ENCODE results near the gene SPINT3. TPM values are rescaled to one million over a fixed set of nuclear protein-coding genes. Genes with fewer than 3 reads are reported as not detected.

SPINT3 gene
- total RNA-seq, 1 donor from 2014 or later: not detected

DNA sequence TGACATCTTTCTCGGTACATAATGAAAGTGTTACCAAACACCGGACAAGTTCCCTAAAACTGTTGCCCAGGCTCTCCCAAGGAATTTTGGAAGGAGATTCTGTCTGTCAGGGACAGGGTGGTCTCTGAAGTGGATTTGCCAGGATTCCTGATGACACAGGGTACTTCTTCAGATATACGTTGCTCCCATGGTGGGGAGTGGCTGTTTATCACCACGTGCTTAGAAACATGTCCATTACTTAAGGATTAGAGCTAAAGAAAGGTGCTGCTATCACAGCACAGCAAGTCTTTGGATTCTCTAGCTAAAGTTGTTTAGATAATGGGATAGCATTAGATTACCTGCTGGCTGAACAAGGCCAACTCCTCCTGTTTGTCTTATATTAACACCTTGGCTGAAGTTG, 6.3 kb downstream of the SPINT3 start:
- intact Hi-C loops (cut with DNase I): no loop called here
- H3K36me3 ChIP-seq: no peaks in the 10 kb centered on the region

DNA sequence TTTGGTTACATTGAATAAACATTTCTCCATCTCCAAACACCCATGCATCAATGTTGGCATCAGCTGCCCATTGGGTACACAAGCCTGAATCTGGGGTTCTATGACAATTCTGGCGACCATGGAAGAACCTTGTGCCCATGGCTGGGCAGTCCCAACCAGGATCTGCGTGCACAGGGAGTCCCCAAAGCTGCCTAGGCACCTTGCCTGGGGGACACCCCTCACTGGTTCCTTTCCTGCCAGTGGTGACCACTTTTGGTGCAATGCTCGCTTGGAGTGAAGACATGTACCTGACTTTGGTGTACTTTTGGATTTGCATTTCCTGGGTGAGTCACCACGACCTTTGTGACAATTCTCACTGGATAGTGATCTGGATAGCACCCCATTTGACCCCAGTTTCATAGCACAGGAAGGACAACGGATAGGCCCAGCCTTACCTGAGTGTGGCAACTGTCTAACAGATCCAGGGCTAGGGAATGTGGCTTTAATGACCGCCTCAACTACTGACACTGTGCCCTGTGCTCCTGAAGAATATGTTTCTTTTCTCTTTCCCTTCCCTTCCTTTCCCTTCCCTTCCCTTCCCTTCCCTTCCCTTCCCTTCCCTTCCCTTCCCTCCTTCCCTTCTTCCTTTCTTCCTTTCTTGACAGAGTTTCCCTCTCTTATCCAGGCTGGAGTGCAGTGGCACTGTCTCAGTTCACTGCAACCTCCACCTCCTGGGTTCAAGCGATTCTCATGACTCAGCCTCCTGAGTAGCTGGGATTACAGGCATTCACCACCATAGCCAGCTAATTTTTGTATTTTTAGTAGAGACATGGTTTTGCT, 7.1 kb downstream of the SPINT3 start:
- intact Hi-C loops (cut with DNase I): no loop called here
- Histone ChIP-seq H3K4me3 (no peak overlapping the region), H3K9me3 (no peaks in the 10 kb centered on the region), H3K36me3 (no peaks in the 10 kb centered on the region), H3K27me3 (no peaks in the 10 kb centered on the region), H3K4me1 (no peaks in the 10 kb centered on the region), H3K27ac (no peak overlapping the region)
- TF ChIP-seq, protein P1, sequence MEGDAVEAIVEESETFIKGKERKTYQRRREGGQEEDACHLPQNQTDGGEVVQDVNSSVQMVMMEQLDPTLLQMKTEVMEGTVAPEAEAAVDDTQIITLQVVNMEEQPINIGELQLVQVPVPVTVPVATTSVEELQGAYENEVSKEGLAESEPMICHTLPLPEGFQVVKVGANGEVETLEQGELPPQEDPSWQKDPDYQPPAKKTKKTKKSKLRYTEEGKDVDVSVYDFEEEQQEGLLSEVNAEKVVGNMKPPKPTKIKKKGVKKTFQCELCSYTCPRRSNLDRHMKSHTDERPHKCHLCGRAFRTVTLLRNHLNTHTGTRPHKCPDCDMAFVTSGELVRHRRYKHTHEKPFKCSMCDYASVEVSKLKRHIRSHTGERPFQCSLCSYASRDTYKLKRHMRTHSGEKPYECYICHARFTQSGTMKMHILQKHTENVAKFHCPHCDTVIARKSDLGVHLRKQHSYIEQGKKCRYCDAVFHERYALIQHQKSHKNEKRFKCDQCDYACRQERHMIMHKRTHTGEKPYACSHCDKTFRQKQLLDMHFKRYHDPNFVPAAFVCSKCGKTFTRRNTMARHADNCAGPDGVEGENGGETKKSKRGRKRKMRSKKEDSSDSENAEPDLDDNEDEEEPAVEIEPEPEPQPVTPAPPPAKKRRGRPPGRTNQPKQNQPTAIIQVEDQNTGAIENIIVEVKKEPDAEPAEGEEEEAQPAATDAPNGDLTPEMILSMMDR (IDR thresholded peaks at IDR 0.05): no peak
- DNase-seq (ENCODE audit: low spot score in 2 of 2): no peak

More for the DNA sequence above, 6.3 kb downstream of the SPINT3 start:
- no peak for DNase-seq (ENCODE audit: low spot score in 2 of 2)
- Histone ChIP-seq H3K27me3 (no peaks in the 10 kb centered on the region), H3K9me3 (no peaks in the 10 kb centered on the region), H3K27ac (no peak overlapping the region), H3K4me3 (no peak overlapping the region), H3K4me1 (no peaks in the 10 kb centered on the region)
- TF ChIP-seq, protein P1 (IDR thresholded peaks at IDR 0.05): no peak

DNA sequence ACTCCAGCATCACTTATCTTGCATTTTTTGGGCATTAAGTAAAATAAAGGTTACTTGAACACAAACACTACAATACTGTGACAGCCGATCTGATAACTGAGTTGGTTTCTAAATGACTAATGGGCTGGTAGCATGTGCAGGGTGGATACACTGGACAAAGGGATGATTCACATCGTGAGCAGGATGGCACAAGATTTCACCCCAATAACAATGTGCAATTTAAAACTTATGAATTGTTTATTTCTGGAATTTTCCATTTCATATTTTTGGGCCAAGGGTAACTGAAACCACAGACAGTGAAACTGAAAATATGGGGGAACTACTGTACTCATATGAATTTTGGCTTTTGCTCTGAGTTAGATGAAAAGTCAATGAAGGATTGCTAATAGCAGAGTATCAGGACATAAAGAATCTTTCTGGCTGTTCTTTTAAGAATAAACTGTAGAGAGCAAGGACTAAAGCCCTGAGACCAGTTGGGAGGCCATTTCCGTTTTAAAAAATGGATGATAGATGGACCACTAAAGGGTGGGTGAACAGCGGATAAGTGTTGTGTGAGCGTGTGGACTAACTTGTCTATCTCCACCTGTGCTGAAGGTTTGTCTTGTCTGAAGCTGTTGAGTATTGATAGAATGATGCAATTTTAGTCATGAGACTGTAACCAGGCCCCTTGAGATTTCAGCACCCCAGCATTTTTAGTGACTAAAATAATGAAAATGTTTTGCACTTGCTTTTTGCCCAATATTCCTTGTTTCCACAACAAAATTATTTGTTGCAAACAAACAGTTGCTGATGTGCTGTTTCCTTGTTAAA, 8.2 kb downstream of the SPINT3 start:
- DNase-seq (ENCODE audit: low spot score in 2 of 2): no peak
- Histone ChIP-seq H3K36me3 (no peaks in the 10 kb centered on the region), H3K4me1 (no peaks in the 10 kb centered on the region), H3K9me3 (no peaks in the 10 kb centered on the region), H3K27ac (no peak overlapping the region), H3K27me3 (no peaks in the 10 kb centered on the region), H3K4me3 (no peak overlapping the region)
- TF ChIP-seq, protein P1 (IDR thresholded peaks at IDR 0.05): no peak
- intact Hi-C loops (cut with DNase I): no loop called here

DNA sequence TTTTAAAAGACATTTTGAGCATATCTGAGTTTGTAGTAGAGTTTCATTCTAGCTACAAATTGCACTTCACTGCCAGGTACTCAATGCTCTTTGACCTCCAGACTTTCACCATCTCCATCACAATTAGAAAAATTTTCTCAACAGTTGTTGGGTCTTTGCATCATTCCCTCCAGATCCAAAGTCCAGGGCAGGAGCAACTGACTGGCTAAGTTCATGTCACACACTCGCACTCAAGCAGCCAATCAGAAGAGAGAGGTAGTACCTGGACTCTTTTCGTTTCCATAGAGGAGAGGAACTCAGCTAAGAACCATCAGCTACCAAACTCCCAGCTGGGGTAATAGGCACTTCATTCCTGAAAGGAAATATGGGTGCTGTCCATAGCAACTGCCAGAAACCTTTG, 9.0 kb downstream of the SPINT3 start:
- intact Hi-C loops (cut with DNase I): no loop called here
- DNase-seq (ENCODE audit: low spot score in 2 of 2): no peak
- H3K4me3 ChIP-seq: no peak overlapping the region
- H3K36me3 ChIP-seq: no peaks in the 10 kb centered on the region
- no peaks in the 10 kb centered on the region for H3K9me3 ChIP-seq
- no peaks in the 10 kb centered on the region for H3K4me1 ChIP-seq
- H3K27me3 ChIP-seq: no peaks in the 10 kb centered on the region
- TF ChIP-seq, protein P1 (IDR thresholded peaks at IDR 0.05): no peak
- no peak overlapping the region for H3K27ac ChIP-seq

DNA sequence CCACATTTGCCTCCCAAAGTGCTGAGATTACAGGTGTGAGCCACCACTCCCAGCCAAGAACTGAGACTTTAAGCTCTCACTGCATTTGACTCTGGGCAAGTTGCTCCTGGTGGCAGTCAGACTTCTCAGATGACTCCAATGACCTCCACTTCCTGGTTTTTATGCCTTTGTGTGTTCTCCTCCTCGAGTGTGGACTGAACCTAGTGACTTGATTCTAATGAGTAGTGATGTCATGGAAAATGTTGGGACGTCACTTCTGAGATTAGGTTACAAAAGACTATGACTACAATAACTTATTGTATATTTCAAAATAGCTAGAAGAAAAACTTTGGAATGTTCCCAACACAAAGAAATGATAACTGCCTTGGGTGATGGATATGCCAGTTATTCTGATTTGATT, 12.0 kb downstream of the SPINT3 start:
- TF ChIP-seq, protein P1 (IDR thresholded peaks at IDR 0.05): no peak

More for the DNA sequence above, 12.0 kb downstream of the SPINT3 start:
- H3K27me3 ChIP-seq: no peaks in the 10 kb centered on the region
- no peak overlapping the region for H3K4me3 ChIP-seq
- no peaks in the 10 kb centered on the region for H3K4me1 ChIP-seq
- H3K9me3 ChIP-seq: no peaks in the 10 kb centered on the region
- intact Hi-C loops (cut with DNase I): no loop called here
- H3K27ac ChIP-seq: no peak overlapping the region
- no peaks in the 10 kb centered on the region for H3K36me3 ChIP-seq
- no peak for DNase-seq (ENCODE audit: low spot score in 2 of 2)

All from ascending aorta (tissue), 2 donors.